ENCODE measurements around the gene NHLRC2.

DNA sequence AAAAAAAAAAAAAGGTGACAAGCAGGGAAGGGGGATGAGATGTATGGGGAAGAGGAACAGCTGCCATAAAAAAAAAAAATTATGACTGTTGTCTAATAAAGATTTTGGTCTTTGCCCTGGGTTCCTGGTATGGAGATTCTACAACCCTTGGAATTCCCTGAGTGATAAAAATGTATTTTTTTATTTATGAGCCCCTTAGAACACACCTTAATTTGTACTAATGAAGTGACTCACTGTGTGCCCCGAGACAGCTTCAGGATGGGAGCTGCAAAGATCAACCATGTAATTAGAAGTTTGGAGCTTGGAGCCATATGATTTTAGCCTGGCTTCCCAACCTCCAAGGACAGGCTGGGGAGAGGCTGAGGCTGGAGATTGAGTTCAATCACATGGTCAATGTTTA lies 69.7 kb downstream of the NHLRC2 start:
- TF ChIP-seq CTCF (IDR thresholded peaks at IDR 0.05) (no peak), POLR2A (IDR thresholded peaks at IDR 0.05) (no peak), POLR2AphosphoS5 (IDR thresholded peaks at IDR 0.05) (no peak), EP300 (IDR thresholded peaks at IDR 0.05) (no peak)

All from stomach (tissue), 4 donors.